GM10266 (cell line): Measurements from ENCODE around the gene LCNL1.
A peak's percentile ranks its signal among the peaks of the same experiment; 100 is the strongest.
"Not testable (repeated sequence)": the region's sequence is repeated elsewhere in the genome, so short reads cannot be mapped to it uniquely, and the experiment has no call there.

Source experiments
- DNase-seq: peaks from one replicate; pipeline ENCODE4 v3.0.0; 2012; ENCODE audit errors: extremely low spot score
- TF ChIP-seq, protein P1 (sequence below): IDR thresholded peaks from 2 replicates; pipeline ENCODE4 v1.5.1; 2012; ENCODE audit warnings: mild to moderate bottlenecking, low read depth; ENCODE audit not compliant: control insufficient read depth, insufficient read depth; ENCODE audit errors: missing control alignments

LCNL1 gene

DNA sequence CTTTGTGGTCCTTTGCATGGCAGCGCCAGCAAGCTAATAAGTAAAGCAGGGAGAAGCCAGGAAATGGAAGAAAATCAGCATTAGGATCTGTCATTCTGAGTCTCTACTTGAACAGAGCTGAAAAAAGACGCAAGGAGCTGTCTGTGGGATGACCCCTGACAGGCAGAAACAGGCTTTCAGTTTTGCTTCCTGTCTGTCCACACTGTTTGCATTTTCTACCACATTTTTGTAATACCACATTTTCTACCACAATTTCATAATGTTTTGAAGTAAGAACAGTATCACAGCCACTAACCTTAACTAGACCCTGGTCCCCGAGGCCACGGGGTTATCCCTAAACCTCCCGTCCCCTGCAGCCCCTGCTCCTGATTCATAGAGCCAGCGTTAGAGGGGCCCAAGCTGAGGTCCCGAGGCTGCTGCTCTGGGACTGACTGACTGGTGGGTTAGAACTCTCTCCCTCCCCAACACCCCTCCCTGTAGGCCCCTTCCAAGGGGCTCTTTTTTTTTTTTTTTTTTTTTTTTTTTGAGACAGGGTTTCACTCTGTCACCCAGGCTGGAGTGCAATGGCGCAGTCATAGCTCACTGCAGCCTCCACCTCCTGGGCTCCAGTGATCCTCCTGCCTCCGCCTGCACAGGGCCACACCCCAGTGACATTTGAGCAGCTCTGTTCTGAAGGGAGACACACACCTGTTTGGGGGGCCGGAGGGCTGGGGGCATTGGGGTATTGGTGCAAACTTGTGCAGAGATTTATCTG lies 17.6 kb downstream of the LCNL1 start:
- TF ChIP-seq, protein P1, sequence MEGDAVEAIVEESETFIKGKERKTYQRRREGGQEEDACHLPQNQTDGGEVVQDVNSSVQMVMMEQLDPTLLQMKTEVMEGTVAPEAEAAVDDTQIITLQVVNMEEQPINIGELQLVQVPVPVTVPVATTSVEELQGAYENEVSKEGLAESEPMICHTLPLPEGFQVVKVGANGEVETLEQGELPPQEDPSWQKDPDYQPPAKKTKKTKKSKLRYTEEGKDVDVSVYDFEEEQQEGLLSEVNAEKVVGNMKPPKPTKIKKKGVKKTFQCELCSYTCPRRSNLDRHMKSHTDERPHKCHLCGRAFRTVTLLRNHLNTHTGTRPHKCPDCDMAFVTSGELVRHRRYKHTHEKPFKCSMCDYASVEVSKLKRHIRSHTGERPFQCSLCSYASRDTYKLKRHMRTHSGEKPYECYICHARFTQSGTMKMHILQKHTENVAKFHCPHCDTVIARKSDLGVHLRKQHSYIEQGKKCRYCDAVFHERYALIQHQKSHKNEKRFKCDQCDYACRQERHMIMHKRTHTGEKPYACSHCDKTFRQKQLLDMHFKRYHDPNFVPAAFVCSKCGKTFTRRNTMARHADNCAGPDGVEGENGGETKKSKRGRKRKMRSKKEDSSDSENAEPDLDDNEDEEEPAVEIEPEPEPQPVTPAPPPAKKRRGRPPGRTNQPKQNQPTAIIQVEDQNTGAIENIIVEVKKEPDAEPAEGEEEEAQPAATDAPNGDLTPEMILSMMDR, result no peak
- DNase-seq, result peak; percentile 92

- TF ChIP-seq, protein P1, result no peak
- DNase-seq, result no peak
These were observed 19.3 kb downstream of the LCNL1 start for GRCh38 chr9:137001857-137002645.

- TF ChIP-seq, protein P1, result no peak
These were observed 19.9 kb downstream of the LCNL1 start for GRCh38 chr9:137002646-137003041.

DNA sequence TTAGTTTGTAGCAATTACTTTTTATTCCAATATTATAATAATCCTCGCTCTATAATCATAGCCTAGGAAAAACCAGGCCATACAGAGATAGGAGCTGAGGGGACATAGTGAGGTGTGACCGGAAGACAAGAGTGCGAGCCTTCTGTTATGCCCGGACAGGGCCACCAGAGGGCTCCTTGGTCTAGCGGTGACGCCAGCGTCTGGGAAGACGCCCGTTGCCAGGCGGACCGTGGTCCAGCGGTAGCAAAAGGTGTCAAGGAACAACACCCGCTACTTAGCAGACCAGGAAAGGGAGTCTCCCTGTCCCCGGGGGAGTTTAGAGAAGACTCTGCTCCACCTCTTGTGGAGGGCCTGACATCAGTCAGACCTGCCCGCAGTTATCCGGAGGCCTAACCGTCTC lies 21.5 kb downstream of the LCNL1 start:
- TF ChIP-seq, protein P1, result peak; percentile 41
- DNase-seq, result not testable (repeated sequence)

More at GRCh38 chr9:137002646-137003041, 19.9 kb downstream of the LCNL1 start:
- no peak for DNase-seq

DNA sequence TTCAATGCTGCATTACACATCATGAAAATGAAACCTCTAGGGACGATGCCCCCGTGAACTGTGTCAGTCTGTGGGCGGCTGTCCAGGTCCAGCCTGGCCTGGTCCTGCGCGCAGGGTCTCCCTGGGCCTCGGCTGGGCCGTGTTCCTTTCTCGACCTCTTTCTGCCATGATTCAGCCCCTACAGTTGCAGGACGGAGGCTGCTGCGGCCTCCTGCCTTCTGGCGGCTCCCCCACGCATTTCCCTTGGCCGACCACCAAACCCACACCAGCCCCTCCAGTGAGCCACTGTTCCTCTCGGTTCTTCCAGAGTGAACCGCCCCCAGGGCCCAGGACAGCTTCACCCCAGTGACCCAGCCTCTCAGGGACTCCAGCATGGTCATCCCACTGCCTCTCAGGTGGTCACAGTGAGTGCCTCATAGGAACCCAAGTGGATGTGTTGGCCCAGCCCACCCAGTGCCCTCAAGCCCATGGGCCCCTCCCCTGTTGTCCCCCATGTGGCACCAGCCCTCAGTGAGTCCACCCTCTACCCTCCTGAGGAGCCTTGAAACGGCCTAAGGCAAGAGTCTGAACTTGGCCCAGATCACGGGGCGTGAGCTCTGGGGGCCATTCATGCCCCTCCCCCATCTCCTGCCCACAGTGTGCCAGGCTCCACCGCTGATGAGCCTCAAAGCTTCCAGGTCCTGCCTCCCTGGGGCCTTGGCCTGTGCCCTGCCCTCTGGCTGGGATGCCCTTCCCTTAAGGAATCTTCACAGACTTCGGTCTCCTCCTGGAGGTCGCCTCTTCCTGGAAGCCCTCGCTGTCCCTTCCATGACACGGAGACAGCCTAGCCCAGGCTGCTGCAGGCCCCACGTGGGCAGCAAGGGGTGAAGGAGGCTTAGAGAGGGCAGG lies 23.6 kb downstream of the LCNL1 start:
- TF ChIP-seq, protein P1, result no peak
- DNase-seq, result no peak

DNA sequence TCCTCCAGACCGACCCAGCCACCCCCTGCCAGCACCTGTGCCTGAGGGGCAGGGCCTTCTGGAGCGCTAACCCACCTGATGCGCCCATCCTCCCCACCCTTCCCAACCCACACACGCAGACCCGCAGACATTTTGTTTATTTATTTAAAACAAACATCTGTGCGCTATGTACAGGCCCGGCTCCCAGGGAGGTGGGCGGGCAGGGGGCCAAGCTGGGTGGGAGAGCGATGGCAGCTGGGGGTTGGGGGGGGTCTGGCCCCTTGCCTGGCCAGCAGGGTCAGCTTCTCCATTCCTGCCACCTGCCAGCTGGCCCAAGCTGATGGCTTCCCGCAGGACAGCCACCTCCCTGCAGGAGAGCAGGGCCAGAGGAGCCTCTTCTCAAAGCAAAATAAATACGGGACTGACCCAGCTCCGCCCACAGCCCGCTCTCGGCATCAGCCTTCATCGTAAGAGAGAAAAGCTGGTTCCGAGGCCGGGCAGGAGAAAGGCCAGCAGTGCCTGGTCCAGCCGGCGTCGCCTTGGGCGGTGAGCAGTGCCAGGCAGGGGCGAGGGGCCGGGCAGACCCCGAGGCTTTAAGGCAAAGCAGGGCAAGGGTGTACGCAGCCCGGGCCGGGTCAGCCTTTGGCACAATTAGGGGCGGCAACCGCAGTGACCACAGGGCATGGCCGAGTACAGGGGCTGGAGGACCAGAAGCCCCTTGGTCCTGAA lies 24.5 kb downstream of the LCNL1 start:
- no peak for DNase-seq
- TF ChIP-seq, protein P1, result no peak
